ENCODE measurements around the gene CNTN4.

Gene CNTN4

GRCh38 chr3:2614578-2614977 lies 515.9 kb downstream of the CNTN4 start:
- no peak for DNase-seq

DNA sequence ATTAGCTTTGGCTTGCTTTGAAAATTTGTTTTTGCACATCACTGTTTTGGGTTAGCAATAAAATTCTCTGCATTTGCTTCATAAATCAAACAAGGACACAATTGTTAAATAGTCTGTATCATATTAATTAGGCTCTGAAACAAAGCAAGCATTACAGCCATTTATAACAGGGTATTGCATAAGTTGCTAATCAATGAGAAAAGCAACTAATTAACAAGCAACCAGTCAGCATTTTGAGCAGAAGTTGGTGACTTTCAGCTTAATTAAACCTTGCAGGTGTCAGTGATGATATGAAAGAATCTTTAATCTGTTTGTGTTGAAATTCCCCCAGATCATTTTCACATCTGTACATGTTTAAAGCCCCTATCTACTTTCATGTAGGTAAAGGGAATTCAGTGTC lies 516.4 kb downstream of the CNTN4 start:
- no peak for DNase-seq

DNA sequence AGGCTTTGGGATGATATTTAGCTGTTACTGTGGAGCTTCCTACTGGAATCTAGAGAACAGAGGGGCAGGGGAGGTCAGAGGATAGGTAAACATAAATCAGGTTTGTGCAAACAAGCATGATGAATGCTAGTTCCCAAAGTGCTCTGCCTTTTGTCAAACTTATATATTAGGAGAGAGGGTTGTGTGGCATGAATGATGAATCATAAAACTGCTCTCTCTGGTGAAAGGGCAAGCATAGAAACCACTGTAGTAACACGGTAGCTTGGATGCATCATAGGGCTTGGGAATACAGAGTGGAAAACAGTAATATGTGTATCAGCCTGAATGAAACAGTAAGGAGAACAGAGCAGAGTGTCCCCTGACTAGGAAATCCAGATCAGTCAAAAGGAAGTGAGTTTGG lies 524.8 kb downstream of the CNTN4 start:
- DNase-seq = no peak

GRCh38 chr3:2628117-2628516 lies 529.5 kb downstream of the CNTN4 start:
- DNase-seq = no peak

DNA sequence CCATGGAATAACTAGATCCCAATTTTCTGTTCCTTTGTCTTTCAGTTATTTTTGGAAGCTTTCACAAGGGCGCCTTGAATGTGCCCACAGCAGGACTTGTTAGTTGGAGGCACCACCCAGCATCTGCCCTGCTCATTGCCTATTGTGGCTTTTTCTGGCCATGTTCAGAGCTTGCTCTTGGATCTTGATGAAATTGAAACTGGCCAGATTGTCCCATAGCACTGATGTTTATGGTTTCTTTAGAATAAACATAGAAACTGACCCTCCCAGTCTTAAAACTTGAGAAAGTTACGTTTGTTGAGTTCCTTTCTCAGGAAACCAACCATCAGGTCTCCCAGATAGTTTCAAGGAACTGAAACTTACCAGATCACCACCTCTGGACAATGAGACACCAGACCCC lies 536.8 kb downstream of the CNTN4 start:
- no peak for DNase-seq

GRCh38 chr3:2643606-2644005 lies 544.9 kb downstream of the CNTN4 start:
- no peak for DNase-seq

DNA sequence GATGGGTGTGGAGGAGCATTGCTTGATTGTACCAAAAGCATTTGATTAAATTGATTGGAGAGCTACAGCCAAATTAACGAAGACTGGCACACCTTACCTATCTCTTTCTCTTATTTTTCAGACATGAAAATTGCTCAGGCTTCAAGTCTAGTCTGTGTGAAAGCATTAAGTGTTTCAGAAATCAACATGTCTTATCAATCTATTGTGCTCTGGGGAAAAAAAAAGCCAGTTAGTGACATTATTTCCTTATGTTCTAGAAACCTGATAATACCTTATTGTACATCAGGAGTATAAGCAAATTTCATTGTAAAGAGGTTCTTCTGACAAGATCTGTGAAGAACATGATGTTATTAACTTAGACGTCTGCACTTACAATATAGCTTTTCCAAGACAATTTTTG lies 546.3 kb downstream of the CNTN4 start:
- DNase-seq = no peak

GRCh38 chr3:2650746-2651145 lies 552.1 kb downstream of the CNTN4 start:
- DNase-seq = no peak

GRCh38 chr3:2652386-2652785 lies 553.7 kb downstream of the CNTN4 start:
- no peak for DNase-seq

DNA sequence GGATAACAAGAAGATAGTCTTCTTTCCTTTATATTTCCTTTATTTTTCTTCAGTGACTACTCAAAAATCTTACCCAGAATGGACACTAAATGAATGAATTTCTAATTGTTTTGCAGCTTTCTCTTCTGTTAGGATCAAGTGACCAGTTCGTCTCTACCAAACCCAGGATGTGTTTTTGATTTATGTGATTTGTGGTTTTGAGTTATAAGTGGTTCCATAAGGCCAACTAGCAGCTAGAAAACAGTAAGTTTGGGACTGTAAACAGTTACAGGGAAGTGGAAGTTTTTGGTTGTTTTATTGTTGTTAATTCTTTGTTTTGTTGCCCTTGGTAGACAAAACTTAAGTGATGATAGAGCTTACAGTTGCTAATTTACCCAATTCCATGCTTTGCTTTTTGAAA lies 555.0 kb downstream of the CNTN4 start:
- DNase-seq = no peak

- DNase-seq = no peak
Observed at GRCh38 chr3:2655229-2655701, 556.6 kb downstream of the CNTN4 start.

DNA sequence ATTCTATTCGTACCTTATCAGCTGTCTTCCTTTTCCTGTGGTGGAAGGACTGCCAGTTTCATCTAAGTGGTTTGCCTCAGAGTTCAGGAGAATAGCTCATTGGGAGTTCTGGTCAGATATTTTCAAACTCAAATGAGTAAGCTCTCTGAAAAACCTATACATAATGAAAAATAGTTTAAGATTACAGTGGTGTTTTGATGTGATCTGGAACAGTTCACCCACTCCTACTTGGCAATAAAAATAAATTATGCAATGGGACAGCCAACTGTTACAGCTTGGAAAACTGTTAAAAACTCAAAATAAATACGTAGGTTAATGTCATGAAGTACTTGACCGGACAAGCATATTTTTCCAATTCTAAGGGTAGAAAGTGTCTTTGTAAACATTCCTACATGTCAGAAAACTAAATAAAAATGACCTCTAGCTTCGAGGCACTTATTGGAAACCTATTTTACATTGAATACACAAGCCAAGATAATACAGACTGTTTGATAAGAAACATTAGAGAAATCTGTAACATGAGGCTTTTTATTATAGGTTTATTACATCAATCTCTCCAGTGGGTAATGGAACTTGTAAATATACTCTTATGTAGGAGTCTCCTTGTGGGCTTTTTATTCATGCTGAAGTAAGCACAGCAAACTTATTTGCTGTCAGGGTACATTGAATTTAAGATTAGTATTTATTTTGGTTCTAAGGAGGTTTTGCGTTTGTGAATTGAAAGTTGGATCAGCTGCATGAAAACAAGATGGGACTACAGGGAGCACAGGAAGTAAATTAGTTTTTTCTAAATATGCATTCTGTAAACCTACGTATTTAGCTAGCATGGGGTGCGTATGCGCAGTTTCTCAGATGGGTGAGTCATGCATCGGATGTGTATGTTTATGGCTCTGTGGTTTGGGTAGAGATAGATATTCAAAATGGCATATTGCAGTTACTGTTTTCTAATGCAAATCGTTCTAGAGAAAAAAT lies 558.4 kb downstream of the CNTN4 start:
- DNase-seq = no peak

- DNase-seq = no peak
Observed at GRCh38 chr3:2657971-2658370, 559.3 kb downstream of the CNTN4 start.

- no peak for DNase-seq
Observed at GRCh38 chr3:2659896-2660295, 561.2 kb downstream of the CNTN4 start.

DNA sequence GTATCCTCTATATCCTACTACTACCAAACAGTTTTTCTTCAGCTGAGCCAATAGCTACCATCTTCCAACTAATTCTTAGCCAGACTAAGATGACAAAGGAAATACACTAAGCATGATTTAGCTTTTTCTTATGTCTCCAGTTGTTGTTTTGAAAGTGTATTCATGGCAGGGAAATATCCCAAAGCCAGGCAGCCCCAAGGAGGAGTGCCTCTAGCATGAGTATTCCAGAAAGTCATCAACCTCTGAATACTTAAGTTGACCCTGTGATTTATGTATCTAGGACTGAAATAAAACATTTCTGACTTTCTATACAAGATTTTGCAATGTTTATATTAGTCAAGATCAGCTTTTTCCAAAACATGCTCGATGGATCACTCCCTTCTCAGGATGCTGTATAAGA lies 562.4 kb downstream of the CNTN4 start:
- DNase-seq = no peak

GRCh38 chr3:2677501-2677900 lies 578.8 kb downstream of the CNTN4 start:
- DNase-seq = no peak

GRCh38 chr3:2680236-2680635 lies 581.6 kb downstream of the CNTN4 start:
- DNase-seq = no peak

GRCh38 chr3:2684046-2684445 lies 585.4 kb downstream of the CNTN4 start:
- no peak for DNase-seq

DNA sequence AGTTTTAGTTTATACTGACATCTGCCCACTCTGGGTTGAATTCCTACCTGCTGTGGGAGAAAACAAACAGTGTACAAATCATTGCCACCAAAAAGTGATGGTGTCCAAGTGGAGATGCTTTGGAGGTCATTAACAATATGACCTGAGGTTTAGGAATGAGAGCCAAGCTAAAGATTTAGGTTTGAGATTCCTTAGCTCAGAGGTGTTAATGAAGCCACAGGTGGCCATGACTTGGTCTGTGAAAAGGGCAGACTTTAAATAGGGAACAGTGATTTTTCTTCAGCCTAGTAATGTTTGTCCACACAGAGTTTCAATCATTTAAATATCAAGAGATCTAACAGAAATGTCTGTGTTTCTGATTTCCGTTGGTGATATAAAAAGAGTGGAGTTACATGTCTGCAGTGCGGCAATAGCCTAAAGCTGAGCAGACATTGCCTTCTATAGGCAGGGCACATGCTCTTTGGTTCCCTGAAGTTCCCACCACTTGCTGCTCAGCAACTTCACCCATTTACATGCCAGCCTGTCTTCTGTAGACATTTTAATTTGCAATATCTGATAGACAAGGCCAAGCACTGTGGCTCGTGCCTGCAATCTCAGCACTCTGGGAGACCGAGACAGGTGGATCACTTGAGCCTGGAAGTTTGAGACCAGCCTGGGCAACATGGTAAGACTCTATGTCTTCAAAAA lies 588.3 kb downstream of the CNTN4 start:
- DNase-seq = no peak

DNA sequence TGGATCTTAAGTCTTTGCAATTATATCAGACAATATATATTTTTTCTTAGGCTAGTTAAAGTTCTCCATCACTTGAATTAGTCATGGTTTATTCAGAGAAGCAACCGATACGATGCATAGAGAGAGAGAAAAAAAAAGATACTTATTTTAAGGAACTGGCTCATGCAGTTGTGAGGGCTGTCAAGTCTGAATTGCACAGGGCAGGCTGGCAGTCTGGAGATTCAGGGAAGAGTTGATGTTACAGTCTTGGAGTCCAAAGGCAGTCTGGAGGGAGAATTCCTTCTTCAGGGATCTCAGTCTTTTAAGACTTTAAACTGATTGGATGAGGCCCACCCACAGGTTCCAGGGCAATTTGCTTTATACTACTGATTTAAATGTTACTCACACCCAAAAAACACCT lies 598.9 kb downstream of the CNTN4 start:
- DNase-seq = no peak

GRCh38 chr3:2701471-2701870 lies 602.8 kb downstream of the CNTN4 start:
- DNase-seq = no peak

DNA sequence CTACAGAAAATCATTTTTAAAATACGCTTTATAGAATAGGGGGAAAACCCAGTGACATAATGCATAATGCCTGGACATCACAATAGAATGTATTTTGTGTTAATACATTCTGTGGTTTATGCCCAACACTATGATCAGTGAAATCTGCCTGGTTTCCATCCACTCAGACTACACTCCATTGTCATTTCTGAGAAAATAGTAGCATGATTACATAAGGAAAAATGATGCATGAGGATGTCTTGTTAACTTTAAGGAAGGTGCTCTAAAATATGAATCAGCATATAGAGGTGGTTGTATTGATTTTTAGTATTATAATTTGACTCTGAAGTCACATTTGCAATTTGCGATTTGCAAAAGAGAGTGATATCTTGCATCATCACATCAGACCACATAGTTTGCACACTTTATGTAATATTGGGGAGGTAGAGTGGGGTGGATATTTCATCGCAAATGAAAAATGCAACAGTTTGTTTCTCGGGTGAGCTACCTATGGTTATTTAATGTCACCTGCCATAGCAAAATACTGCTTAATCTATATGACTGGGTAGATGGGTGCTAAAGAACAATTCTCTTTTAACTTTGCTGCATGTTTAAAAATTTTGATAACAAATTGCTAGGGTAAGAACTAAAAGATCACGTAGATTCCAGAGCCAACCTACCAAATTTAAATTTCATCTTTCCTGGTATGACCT lies 607.6 kb downstream of the CNTN4 start:
- DNase-seq = no peak

GRCh38 chr3:2706836-2707210 lies 608.2 kb downstream of the CNTN4 start:
- no peak for DNase-seq

DNA sequence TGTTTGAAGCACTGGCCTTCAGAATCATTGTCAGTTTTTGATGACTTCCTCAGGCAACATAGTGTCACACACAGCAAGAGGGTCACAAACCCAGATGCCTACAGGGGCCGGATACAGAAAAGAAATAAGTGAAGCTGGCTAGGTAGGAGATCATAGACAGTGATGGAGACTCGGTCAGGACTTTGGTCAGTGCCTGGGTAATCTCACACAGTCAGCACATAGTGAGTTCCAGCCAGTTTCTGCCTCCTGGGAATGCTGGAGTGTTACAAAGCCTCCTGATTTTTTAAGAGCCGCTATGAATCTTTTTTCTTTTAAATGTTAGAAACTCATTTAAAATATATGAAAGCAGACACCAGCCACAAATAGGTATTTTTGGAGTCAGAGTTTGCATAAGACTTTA lies 612.4 kb downstream of the CNTN4 start:
- DNase-seq = no peak
